Vagina (tissue), 2 donors: ENCODE results near the gene CRTC3.

Experiments used
- CTCF ChIP-seq, 3 experiments: fragments of 450-650 bp in 2 of 3; fragments of 200-600 bp in 1 of 3; sonication (generic) in 1 of 3; IDR thresholded peaks; one replicate each; pipeline ENCODE4 v1.5.1; 2017 to 2019; ENCODE audit warnings: antibody characterized with exemption in 3 of 3, mild to moderate bottlenecking in 2 of 3, moderate library complexity in 2 of 3
- POLR2A ChIP-seq, 2 donors: fragments of 450-650 bp; IDR thresholded peaks; one replicate each; pipeline ENCODE4 v1.6.1; 2017; ENCODE audit warnings: antibody characterized with exemption in 2 of 2, mild to moderate bottlenecking in 2 of 2, moderate library complexity in 2 of 2

DNA sequence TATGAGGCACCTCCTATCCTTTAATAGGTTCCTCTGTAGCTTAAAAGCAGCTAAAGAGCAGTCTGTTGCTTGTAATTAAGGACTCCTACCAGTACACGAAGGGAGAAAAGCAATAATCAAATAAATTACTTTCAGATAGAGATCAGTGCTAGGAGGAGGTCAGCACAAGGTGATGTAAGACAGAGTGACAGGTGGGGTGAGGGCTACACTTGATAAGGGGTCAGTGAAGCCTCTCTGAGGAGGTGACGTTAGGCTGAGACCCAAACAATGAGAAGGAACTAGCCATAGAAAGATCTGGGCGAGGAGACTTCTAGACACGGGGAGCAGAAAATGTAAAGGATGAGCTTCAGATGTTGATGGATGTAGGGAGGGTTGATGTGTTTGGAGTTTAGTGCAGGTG, 129.8 kb downstream of the CRTC3 start:
- no peak for TF ChIP-seq POLR2A (IDR thresholded peaks at IDR 0.05)
- TF ChIP-seq CTCF (IDR thresholded peaks at IDR 0.05), result no peak
